CD4-positive, alpha-beta T cell treated with Interferon alpha-2 for 1 hour (primary cell): ENCODE measurements around the gene BUB3.
"Not testable (repeated sequence)": the region's sequence is repeated elsewhere in the genome, so short reads cannot be mapped to it uniquely, and the experiment has no call there.

Experiments used
- DNase-seq, 2 donors: peaks; one replicate each; pipeline ENCODE4 v3.0.0-alpha.2; 2020 to 2022

The BUB3 gene

GRCh38 chr10:123154711-123155505 lies 706 bp downstream of the BUB3 start:
- peak in 1 of 2 donors; percentile 54 for DNase-seq

GRCh38 chr10:123156078-123156477 lies 1.9 kb downstream of the BUB3 start:
- no peak for DNase-seq

- DNase-seq, result no peak
Observed at GRCh38 chr10:123157210-123157609, 3.0 kb downstream of the BUB3 start.

- no peak for DNase-seq
Observed at GRCh38 chr10:123158682-123159081, 4.5 kb downstream of the BUB3 start.

GRCh38 chr10:123160311-123160980 lies 6.2 kb downstream of the BUB3 start:
- DNase-seq, result peak in 1 of 2 donors; percentile 70

- no peak for DNase-seq
Observed at GRCh38 chr10:123164319-123164718, 10.1 kb downstream of the BUB3 start.

GRCh38 chr10:123165445-123166072 lies 11.4 kb downstream of the BUB3 start:
- no peak for DNase-seq

GRCh38 chr10:123166618-123167017 lies 12.4 kb downstream of the BUB3 start:
- DNase-seq, result no peak

- DNase-seq, result no peak
Observed at GRCh38 chr10:123170961-123171360, 16.8 kb downstream of the BUB3 start.

- not testable (repeated sequence) for DNase-seq
Observed at GRCh38 chr10:123171616-123172015, 17.4 kb downstream of the BUB3 start.

- DNase-seq, result no peak
Observed at GRCh38 chr10:123175389-123176387, 21.5 kb downstream of the BUB3 start.

- not testable (repeated sequence) for DNase-seq
Observed at GRCh38 chr10:123178390-123178789, 24.2 kb downstream of the BUB3 start.

- DNase-seq, result no peak
Observed at GRCh38 chr10:123180101-123181090, 26.2 kb downstream of the BUB3 start.

- no peak for DNase-seq
Observed at GRCh38 chr10:123183724-123184123, 29.5 kb downstream of the BUB3 start.

- no peak for DNase-seq
Observed at GRCh38 chr10:123187781-123188180, 33.6 kb downstream of the BUB3 start.

GRCh38 chr10:123191886-123192285 lies 37.7 kb downstream of the BUB3 start:
- DNase-seq, result no peak

- DNase-seq, result no peak
Observed at GRCh38 chr10:123194056-123194455, 39.9 kb downstream of the BUB3 start.

- no peak for DNase-seq
Observed at GRCh38 chr10:123200531-123200930, 46.3 kb downstream of the BUB3 start.

- no peak for DNase-seq
Observed at GRCh38 chr10:123202506-123202905, 48.3 kb downstream of the BUB3 start.

GRCh38 chr10:123203393-123204126 lies 49.4 kb downstream of the BUB3 start:
- no peak for DNase-seq

GRCh38 chr10:123204127-123204461 lies 49.9 kb downstream of the BUB3 start:
- DNase-seq, result no peak
